Mesodermal cell (in vitro differentiated cells): ENCODE results near the gene SERF1B.
"Not testable (repeated sequence)": the region's sequence is repeated elsewhere in the genome, so short reads cannot be mapped to it uniquely, and the experiment has no call there.

Source experiments
- H3K27ac ChIP-seq: 2 replicates; pipeline ENCODE4 v1.7.0; 2013; ENCODE audit warnings: mild to moderate bottlenecking, low read depth, low read length, moderate library complexity; ENCODE audit not compliant: severe bottlenecking
- H3K36me3 ChIP-seq: 2 replicates; pipeline ENCODE4 v1.7.1; 2013; ENCODE audit warnings: mild to moderate bottlenecking, low read length, moderate library complexity; ENCODE audit not compliant: control insufficient read depth, insufficient read depth
- H3K4me1 ChIP-seq: one replicate; pipeline ENCODE4 v1.7.1; 2013; ENCODE audit warnings: mild to moderate bottlenecking, low read length; ENCODE audit not compliant: insufficient read depth, control insufficient read depth, poor library complexity, severe bottlenecking
- H3K4me3 ChIP-seq: 2 replicates; pipeline ENCODE4 v1.7.0; 2013; ENCODE audit warnings: low read length, control low read depth, mild to moderate bottlenecking; ENCODE audit not compliant: insufficient read depth, poor library complexity, severe bottlenecking; ENCODE audit errors: extremely low read depth
- H3K9me3 ChIP-seq: 2 replicates; pipeline ENCODE4 v1.7.1; 2013; ENCODE audit warnings: mild to moderate bottlenecking, low read length, moderate library complexity; ENCODE audit not compliant: control insufficient read depth
- WGBS, 2 experiments: methylation state at CpG; one replicate each; pipeline ENCODE4 v1.1.5; 2013; ENCODE audit warnings: missing lambda C conversion rate in 2 of 2; ENCODE audit not compliant: insufficient coverage in 2 of 2; 5-methylcytosine and 5-hydroxymethylcytosine counted together

The SERF1B gene

DNA sequence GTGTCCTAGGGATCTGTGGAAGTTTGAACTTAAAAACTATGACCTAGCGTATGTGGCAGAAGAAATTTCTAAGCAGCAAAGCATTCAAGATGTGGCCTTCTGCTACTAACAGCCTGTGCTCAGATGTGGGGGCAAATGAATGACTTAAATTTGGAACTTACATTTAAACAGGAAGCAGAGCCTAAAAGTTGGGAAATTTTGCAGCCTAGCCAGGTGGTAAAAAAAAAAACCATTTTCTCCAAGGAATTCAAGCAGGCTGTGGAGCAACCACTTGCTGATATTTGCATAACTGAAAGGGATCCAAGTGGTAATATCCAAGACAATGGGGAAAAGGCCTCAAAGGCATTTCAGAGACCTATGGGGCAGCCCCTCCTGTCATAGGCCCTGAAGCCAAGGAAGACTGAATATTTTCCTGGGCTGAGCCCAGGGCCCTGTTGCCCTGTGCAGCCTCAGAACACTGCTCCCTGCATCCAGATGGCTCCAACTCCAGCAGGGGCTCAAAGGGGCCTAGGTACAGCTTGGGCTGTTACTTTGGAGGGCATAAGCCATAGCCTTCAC lies 63.9 kb downstream of the SERF1B start:
- H3K4me3 ChIP-seq, H3K4me1 ChIP-seq, H3K9me3 ChIP-seq, H3K36me3 ChIP-seq, H3K27ac ChIP-seq: not testable (repeated sequence)
- no CpG with 5 or more reads among the region's 1 CpG for WGBS, 2 experiments

DNA sequence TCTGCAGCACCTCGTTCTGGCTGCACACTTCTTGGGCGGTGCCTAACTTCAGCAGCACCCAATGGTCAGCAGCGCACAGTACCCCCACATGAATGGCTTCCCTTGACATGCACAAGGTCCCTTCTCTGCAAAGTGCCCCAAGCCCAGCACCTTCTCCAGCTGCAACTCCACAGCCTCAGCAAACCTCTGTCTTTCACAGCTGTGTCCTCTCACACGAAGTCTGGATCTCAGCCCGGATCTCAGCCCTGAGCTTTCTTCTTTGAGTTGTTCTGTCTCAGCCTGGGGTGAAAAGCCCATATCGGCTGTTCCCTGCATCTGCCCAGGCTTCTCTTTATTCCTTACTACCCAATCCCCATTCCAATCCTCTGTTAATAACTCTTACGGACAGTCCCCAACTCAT lies 66.7 kb downstream of the SERF1B start:
- H3K9me3 ChIP-seq, H3K4me1 ChIP-seq, H3K4me3 ChIP-seq, H3K27ac ChIP-seq, H3K36me3 ChIP-seq: not testable (repeated sequence)
- no CpG with 5 or more reads among the region's 7 CpGs for WGBS, 2 experiments
